CD14-positive monocyte (primary cell): ENCODE data around the gene CDH12. TPM values are rescaled to one million over a fixed set of nuclear protein-coding genes. Genes with fewer than 3 reads are reported as not detected.
A peak's percentile ranks its signal among the peaks of the same experiment; 100 is the strongest.

Experiments used
- DNase-seq, 3 donors: peaks; one replicate each; pipeline ENCODE4 v3.0.0-alpha.2; 2011 to 2022
- H2AFZ ChIP-seq: 2 replicates; pipeline ENCODE4 v1.6.0; 2012; ENCODE audit warnings: mild to moderate bottlenecking, low read depth, low read length, inconsistent platforms; ENCODE audit not compliant: insufficient read depth, poor library complexity, severe bottlenecking
- H3K27ac ChIP-seq, 2 donors: 1 replicate in 1 of 2; 2 replicates in 1 of 2; pipeline ENCODE4 v1.5.1; 2012 to 2013; ENCODE audit warnings: low read length in 2 of 2, control low read depth in 1 of 2, inconsistent platforms in 1 of 2, low read depth in 1 of 2, mild to moderate bottlenecking in 1 of 2
- H3K27me3 ChIP-seq, 2 donors: one replicate each; pipeline versions ENCODE4 v1.6.0 to v1.6.1; 2011 to 2013; ENCODE audit warnings: low read length in 2 of 2; ENCODE audit not compliant: control insufficient read depth in 2 of 2, insufficient read depth in 2 of 2
- H3K36me3 ChIP-seq, 2 donors: replicated peaks in 1 of 2; 1 replicate in 1 of 2; 2 replicates in 1 of 2; pipeline versions ENCODE4 v1.5.1 to v1.6.1; 2012 to 2013; ENCODE audit warnings: low read length in 2 of 2, control low read depth in 1 of 2, inconsistent platforms in 1 of 2, mild to moderate bottlenecking in 1 of 2; ENCODE audit not compliant: insufficient read depth in 2 of 2, control insufficient read depth in 1 of 2
- H3K4me1 ChIP-seq, 2 donors: 1 replicate in 1 of 2; 2 replicates in 1 of 2; pipeline versions ENCODE4 v1.5.1 to v1.6.1; 2012 to 2013; ENCODE audit warnings: low read length in 2 of 2, control low read depth in 1 of 2, inconsistent platforms in 1 of 2, mild to moderate bottlenecking in 1 of 2, moderate library complexity in 1 of 2; ENCODE audit not compliant: insufficient read depth in 2 of 2, control insufficient read depth in 1 of 2
- H3K4me2 ChIP-seq: replicated peaks from 2 replicates; pipeline ENCODE3; 2012; ENCODE audit warnings: low read length, moderate library complexity, mild to moderate bottlenecking; ENCODE audit not compliant: poor library complexity, severe bottlenecking; ENCODE audit errors: extremely low read depth
- H3K4me3 ChIP-seq, 3 experiments: fragments of 200-600 bp in 1 of 3; sonication (generic) in 1 of 3; replicated peaks in 1 of 3; 1 replicate in 2 of 3; 2 replicates in 1 of 3; pipeline ENCODE4 v1.5.1; 2011 to 2013; ENCODE audit warnings: low read length in 3 of 3, mild to moderate bottlenecking in 3 of 3, control low read depth in 2 of 3, low read depth in 2 of 3, inconsistent platforms in 1 of 3, moderate library complexity in 1 of 3
- H3K79me2 ChIP-seq: 2 replicates; pipeline ENCODE4 v1.6.0; 2012; ENCODE audit warnings: mild to moderate bottlenecking, control low read depth, inconsistent platforms, low read length, moderate library complexity; ENCODE audit not compliant: insufficient read depth
- H3K9ac ChIP-seq: 2 replicates; pipeline ENCODE4 v1.6.0; 2017; ENCODE audit warnings: low read length, mild to moderate bottlenecking; ENCODE audit not compliant: insufficient read depth, poor library complexity, severe bottlenecking
- H3K9me3 ChIP-seq, 2 donors: replicated peaks in 1 of 2; 1 replicate in 1 of 2; 2 replicates in 1 of 2; pipeline versions ENCODE4 v1.5.1 to v1.6.1; 2012 to 2013; ENCODE audit warnings: low read length in 2 of 2, control low read depth in 1 of 2; ENCODE audit not compliant: control insufficient read depth in 1 of 2, insufficient read depth in 1 of 2
- H4K20me1 ChIP-seq: 2 replicates; pipeline ENCODE4 v1.6.0; 2012; ENCODE audit warnings: mild to moderate bottlenecking, low read length, control low read depth, moderate library complexity; ENCODE audit not compliant: insufficient read depth
- H3K27ac Mint-ChIP-seq, 7 donors: one replicate each; pipeline ENCODE4 v1.8.0; 2020; ENCODE audit warnings: mild to moderate bottlenecking in 7 of 7, mixed read lengths in 7 of 7, moderate library complexity in 6 of 7, inconsistent platforms in 2 of 7
- H3K27me3 Mint-ChIP-seq, 3 donors: one replicate each; pipeline ENCODE4 v1.8.0; 2021 to 2022; ENCODE audit warnings: low read depth in 3 of 3, mild to moderate bottlenecking in 3 of 3, mixed read lengths in 3 of 3, moderate library complexity in 3 of 3, inconsistent platforms in 1 of 3
- H3K36me3 Mint-ChIP-seq, 2 donors: one replicate each; pipeline ENCODE4 v1.8.0; 2020; ENCODE audit warnings: mixed read lengths in 2 of 2, inconsistent platforms in 1 of 2, mild to moderate bottlenecking in 1 of 2
- H3K4me1 Mint-ChIP-seq: one replicate; pipeline ENCODE4 v1.8.0; 2020; ENCODE audit warnings: mild to moderate bottlenecking, mixed read lengths
- H3K4me3 Mint-ChIP-seq, 2 donors: one replicate each; pipeline ENCODE4 v1.8.0; 2020; ENCODE audit warnings: mild to moderate bottlenecking in 2 of 2, mixed read lengths in 2 of 2, moderate library complexity in 1 of 2
- H3K9me3 Mint-ChIP-seq, 7 donors: one replicate each; pipeline ENCODE4 v1.8.0; 2020 to 2022; ENCODE audit warnings: mixed read lengths in 7 of 7, mild to moderate bottlenecking in 6 of 7, moderate library complexity in 6 of 7, inconsistent platforms in 2 of 7
- CTCF ChIP-seq: fragments of 200-600 bp; IDR thresholded peaks from one replicate; pipeline ENCODE4 v1.8.0; 2022; ENCODE audit warnings: antibody characterized with exemption, mild to moderate bottlenecking
- WGBS: methylation state at CpG from one replicate; pipeline ENCODE4 v1.1.5; 2013; ENCODE audit warnings: missing lambda C conversion rate; ENCODE audit not compliant: insufficient coverage; 5-methylcytosine and 5-hydroxymethylcytosine counted together
- intact Hi-C, 2 donors: fragments of 100-400 bp; cut with micrococcal nuclease; formaldehyde crosslinking; loops; one replicate each; pipeline versions ENCODE4 v1.15.0 to v1.15.1; 2023
- polyA plus RNA-seq, 3 donors: library from polyadenylated mRNA; depleted of rRNA in 1 of 3; unstranded in 2 of 3; stranded (reverse) in 1 of 3; fragments of 300-500 nt in 2 of 3; fragments of >200 nt in 1 of 3; fragmentation: Illumina TruSeq in 2 of 3; gene quantifications; 1 replicate in 2 of 3; 2 replicates in 1 of 3; pipeline ENCODE4 v1.2.3, GENCODE V29; 2012 to 2021

CDH12 gene
- polyA plus RNA-seq, 3 donors = not detected

GRCh38 chr5:21820527-21820926 lies 1032.6 kb downstream of the CDH12 start:
- Histone ChIP-seq H3K27me3 (no peaks in the 10 kb centered on the region), H3K79me2 (no peaks in the 10 kb centered on the region), H3K4me2 (no peak overlapping the region), H3K9me3 (no peaks in the 10 kb centered on the region), H4K20me1 (no peaks in the 10 kb centered on the region), H3K9ac (no peak overlapping the region), H3K27ac (no peak overlapping the region), H3K4me3 (no peak overlapping the region), H2AFZ (no peak overlapping the region), H3K4me1 (no peaks in the 10 kb centered on the region), H3K36me3 (no peaks in the 10 kb centered on the region)
- intact Hi-C loops = no loop called here
- Mint-ChIP-seq H3K36me3 (no peaks in the 10 kb centered on the region), H3K27ac (no peak overlapping the region), H3K4me1 (peaks cover 1% of the 10 kb centered on the region), H3K4me3 (no peak overlapping the region), H3K27me3 (peaks cover 0 to 3% (median 0%) of the 10 kb centered on the region in 3 donors), H3K9me3 (peaks cover 0 to 2% (median 0%) of the 10 kb centered on the region in 7 donors)
- no peak for DNase-seq
- TF ChIP-seq CTCF = no peak
- 60% methylated on average over 1 of the region's 5 CpGs for WGBS

GRCh38 chr5:21818370-21818720 lies 1034.8 kb downstream of the CDH12 start:
- Histone ChIP-seq H2AFZ (no peak overlapping the region), H3K36me3 (no peaks in the 10 kb centered on the region), H3K9ac (no peak overlapping the region), H3K9me3 (no peaks in the 10 kb centered on the region), H3K4me2 (peak overlapping the region; percentile 15), H3K79me2 (no peaks in the 10 kb centered on the region), H4K20me1 (no peaks in the 10 kb centered on the region), H3K4me3 (peak overlapping the region in 1 of 3 experiments; percentile 18), H3K4me1 (no peaks in the 10 kb centered on the region), H3K27ac (no peak overlapping the region), H3K27me3 (no peaks in the 10 kb centered on the region)
- no peak overlapping the region for H3K27ac Mint-ChIP-seq
- intact Hi-C loops = no loop called here
- peak overlapping the region in 1 of 2 donors; percentile 77 for H3K4me3 Mint-ChIP-seq
- TF ChIP-seq CTCF = no peak
- no peaks in the 10 kb centered on the region for H3K36me3 Mint-ChIP-seq
- DNase-seq = no peak
- H3K4me1 Mint-ChIP-seq = peaks cover 1% of the 10 kb centered on the region
- H3K9me3 Mint-ChIP-seq = no peaks in the 10 kb centered on the region
- no CpG with 5 or more reads among the region's 1 CpG for WGBS
- H3K27me3 Mint-ChIP-seq = peaks cover 0 to 1% (median 0%) of the 10 kb centered on the region in 3 donors
